Activated CD4-positive, alpha-beta T cell treated with anti-CD3 and anti-CD28 coated beads, Interleukin-2, amount 50 U/mL, for 1 hour (primary cell): ENCODE results near the gene CDC42SE1.

Experiments
- DNase-seq: peaks from one replicate; pipeline ENCODE4 v3.0.0-alpha.2; 2020

The CDC42SE1 gene

DNA sequence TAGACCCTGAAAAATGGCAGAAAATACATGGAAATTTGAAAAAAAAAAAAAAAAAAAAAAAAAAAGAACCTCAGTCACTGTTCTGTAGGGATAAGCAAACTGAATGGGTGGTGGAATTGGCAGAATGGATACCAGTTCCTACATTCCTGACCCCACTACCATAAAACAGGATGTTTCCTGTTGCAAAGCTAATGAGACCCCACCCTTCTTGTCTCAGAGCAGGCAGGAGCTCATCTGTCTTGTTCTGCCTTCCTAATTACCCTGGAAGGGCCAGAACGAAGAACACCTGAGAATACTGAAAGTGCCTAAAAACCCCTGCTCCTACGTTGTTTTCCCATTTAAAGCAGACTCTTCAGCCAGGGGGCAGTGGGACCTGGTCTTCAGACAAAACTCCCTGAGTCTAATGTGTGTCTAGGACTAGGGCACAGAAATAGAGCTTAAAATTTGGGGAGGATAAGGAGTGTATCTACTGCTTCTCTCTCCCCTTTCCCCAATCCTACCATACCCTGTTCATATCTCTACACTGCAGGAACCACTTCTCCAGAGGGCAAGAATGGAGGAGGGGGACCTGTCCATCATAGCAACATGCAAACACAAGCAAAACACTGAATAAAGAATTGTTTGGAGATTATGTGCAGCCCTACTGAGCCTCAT lies 7.9 kb downstream of the CDC42SE1 start:
- DNase-seq: no peak

DNA sequence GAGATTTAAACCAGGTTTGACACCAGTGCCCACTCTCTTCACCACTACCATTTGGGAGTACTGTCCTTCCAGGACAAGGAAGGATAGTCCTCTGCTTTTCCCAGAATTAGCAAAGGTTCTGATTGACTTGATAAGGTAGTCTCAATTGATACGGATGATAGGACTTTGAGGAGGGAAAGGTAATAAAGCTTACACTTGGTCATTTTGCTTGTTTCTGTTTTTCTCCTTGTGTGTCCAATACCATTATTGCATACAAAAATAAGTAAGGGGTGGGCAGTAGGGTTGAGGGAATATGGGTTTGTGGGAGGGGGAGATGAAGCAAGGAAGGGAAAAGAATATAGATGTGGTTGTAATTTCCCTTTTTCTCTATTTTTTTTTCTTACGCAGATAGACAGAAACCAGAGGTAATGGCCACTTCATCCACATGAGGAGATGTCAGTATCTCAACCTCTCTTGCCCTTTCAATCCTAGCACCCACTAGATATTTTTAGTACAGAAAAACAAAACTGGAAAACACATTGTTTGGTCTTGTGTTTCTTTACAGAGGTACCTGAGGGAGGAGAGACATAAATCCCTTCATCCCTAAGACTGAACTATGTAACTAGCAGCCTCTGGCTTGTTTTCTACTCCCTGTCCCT lies 9.3 kb downstream of the CDC42SE1 start:
- DNase-seq: no peak

DNA sequence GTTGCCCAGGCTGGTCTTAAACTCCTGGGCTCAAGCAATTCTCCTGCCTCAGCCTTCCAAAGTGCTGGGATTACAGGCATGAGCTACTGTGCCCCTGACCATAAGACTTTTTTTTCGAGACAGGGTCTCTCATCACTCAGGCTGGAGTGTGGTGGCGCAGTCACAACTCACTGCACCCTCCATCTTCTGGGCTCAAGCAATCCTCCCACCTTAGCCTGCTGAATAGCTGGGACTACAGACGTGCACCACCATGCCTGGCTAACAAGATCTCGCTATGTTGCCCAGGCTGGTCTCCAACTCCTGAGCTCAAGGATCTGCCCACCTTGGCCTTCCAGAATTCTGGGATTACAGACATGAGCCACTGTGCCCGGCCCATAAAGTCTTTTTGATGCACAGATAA lies 10.0 kb downstream of the CDC42SE1 start:
- DNase-seq: no peak

DNA sequence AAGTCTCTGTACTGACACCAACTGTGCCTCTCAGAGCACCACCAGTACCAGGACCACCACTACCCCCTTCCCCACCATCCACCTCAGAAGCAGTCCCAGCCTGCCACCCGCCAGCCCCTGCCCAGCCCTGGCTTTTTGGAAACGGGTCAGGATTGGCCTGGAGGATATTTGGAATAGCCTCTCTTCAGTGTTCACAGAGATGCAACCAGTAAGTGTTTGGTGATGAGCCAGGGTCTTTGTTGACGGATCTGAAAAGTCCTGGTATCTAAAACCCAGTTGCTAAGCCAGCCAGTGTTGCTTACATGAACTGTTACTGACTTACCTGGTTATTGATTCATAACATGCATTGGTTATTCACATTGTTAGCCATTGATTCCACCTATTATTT lies 10.8 kb downstream of the CDC42SE1 start:
- no peak for DNase-seq

DNA sequence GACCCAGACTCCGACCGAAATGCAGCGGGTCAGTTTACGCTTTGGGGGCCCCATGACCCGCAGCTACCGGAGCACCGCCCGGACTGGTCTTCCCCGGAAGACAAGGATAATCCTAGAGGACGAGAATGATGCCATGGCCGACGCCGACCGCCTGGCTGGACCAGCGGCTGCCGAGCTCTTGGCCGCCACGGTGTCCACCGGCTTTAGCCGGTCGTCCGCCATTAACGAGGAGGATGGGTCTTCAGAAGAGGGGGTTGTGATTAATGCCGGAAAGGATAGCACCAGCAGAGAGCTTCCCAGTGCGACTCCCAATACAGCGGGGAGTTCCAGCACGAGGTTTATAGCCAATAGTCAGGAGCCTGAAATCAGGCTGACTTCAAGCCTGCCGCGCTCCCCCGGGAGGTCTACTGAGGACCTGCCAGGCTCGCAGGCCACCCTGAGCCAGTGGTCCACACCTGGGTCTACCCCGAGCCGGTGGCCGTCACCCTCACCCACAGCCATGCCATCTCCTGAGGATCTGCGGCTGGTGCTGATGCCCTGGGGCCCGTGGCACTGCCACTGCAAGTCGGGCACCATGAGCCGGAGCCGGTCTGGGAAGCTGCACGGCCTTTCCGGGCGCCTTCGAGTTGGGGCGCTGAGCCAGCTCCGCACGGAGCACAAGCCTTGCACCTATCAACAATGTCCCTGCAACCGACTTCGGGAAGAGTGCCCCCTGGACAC lies 11.3 kb downstream of the CDC42SE1 start:
- DNase-seq: peak; percentile 52

DNA sequence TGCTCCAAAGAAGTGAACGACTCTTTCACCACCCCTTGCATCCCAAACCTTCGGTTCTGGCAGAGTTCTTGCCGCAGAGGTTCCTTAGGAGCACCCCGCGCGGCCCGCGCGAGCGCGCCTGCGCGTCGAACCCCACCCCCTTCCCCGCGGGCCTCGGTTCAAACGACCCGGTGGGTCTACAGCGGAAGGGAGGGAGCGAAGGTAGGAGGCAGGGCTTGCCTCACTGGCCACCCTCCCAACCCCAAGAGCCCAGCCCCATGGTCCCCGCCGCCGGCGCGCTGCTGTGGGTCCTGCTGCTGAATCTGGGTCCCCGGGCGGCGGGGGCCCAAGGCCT lies 11.9 kb downstream of the CDC42SE1 start, which contains the start of gene C1orf56:
Gene C1orf56, plus strand, starts transcription at position 161 of the 334 bp plus-strand sequence. Its CDS starts 97 bp downstream, at position 258.
- DNase-seq: peak; percentile 53

DNA sequence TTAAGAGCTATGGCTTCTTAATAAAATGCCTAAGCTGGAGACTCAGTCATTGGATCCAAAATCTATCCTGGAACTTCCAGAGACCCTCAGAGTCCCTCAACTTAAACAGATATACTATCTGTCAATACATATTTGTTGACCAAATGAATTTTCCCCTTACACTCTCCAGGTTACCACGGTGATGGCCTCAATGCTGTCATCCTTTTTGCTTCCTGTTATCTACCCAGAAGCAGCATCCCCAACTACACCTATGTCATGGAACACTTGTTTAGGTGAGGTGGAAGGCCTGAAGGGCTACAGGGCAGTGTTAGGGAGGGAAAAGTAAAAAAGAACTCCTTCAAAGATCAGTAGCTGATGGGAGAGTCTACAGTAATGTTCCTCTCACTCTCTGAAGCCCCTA lies 16.3 kb downstream of the CDC42SE1 start:
- no peak for DNase-seq

DNA sequence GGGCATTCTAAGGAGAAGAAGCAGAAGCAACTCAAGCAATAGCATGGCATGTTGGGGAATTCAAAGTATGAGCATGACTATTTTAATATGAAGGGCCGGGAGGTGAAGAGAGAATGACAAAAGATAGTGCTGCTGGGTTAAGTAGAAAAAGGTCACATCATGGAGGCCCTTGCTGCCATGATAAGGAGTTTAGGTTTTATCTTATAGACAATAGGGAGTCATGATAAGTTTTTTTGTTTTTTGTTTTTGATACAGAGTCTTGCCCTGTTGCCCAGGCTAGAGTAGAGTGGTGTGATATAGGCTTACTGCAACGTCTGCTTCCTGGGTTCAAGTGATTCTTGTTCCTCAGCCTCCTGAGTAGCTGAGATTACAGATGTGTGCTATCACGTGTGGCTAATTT lies 19.9 kb downstream of the CDC42SE1 start:
- DNase-seq: no peak

DNA sequence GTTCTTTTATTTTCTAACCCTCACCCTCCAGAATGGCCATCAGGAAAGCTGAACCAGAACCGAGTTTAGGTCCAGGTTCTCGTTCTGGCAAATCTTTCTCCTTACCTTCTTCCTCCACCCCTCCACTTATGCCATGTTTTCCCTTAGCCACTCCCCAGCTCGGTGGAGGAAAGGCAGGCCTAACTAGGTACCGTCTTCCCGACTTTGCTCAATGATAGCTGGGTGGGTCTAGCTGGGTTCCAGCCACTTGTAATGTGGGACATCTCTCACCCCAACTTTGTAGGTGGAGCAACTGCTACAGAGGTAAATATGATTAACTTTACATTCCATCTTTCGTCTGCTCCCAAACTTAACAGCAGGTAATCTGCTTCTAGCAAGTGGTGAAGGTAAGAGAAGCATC lies 22.4 kb downstream of the CDC42SE1 start:
- DNase-seq: no peak

DNA sequence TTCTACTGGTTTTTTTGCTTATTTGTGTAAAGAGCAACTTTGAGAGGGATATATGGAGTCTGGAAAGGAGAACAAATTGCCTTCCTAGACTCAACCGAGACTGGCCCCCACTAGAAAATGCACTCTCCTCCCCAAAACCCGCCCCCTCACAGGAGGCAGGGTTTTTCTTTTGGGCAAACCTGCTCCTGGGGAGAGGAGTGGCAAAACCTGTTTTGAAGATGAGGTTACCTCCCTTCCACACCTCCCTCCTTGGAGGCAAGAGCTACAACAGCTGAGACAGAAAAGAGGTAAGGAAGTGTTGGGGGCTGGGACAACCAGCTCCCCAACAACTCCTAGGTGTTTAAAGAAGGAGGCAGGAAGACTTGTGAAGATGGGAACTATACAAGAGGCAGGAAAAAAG lies 23.1 kb downstream of the CDC42SE1 start, which contains the start of gene BNIPL:
Gene BNIPL, plus strand, starts transcription at position 231 of the 400 bp plus-strand sequence. Its CDS starts 140 bp downstream, at position 371.
- DNase-seq: no peak

DNA sequence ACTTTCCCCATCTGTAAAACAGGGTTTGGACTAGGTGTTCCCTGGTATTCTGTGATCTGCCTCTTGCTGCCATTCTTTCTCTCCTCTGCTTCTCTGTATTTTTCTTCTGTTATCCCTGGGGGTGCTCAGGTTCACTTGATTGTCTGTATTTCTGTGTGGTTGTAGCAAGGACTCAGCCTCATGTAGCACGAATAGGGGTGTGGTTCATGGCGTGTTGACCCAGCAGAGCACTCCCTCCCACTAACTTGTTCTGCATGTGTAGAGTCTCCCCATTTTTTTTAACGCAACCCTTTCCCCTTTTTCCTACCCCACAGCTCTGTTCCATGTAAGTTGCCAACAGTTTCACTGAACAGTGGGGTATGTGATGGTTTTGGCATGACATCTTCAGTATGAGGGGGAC lies 24.3 kb downstream of the CDC42SE1 start:
- DNase-seq: no peak

DNA sequence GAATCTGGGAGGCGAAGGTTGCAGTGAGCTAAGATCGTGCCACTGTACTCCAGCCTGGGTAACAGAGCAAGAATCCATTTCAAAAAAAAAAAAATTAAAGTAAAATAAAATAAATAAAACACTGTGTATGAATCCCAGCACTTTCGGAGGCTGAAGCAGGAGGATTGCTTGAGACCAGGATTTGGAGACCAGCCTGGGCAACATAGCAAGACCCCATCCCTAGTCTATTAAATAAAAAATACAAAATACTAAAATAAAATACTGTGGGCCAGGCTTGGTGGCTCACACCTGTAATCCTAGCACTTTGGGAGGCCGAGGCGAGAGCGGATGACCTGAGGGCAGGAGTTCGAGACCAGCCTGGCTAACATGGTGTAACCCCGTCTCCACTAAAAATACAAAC lies 27.3 kb downstream of the CDC42SE1 start:
- DNase-seq: no peak

DNA sequence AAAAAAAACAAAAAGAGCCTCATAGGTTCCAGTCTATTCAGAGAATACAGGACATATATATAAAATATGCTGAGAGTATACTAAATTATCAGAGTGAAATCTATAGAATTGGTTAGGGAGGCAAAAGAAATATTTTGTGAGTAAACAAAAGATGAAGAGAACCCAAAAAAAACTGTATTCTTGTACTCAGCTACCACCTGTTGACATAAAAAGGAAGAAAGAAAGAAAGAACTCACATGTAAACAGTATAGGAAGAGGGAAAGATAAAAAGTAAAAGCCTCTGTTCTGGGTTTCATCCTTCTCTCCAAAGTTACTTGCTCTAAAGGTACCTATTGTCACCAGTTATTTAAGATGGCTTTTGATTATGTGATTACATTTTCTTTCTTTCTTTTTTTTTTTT lies 33.0 kb downstream of the CDC42SE1 start:
- no peak for DNase-seq

DNA sequence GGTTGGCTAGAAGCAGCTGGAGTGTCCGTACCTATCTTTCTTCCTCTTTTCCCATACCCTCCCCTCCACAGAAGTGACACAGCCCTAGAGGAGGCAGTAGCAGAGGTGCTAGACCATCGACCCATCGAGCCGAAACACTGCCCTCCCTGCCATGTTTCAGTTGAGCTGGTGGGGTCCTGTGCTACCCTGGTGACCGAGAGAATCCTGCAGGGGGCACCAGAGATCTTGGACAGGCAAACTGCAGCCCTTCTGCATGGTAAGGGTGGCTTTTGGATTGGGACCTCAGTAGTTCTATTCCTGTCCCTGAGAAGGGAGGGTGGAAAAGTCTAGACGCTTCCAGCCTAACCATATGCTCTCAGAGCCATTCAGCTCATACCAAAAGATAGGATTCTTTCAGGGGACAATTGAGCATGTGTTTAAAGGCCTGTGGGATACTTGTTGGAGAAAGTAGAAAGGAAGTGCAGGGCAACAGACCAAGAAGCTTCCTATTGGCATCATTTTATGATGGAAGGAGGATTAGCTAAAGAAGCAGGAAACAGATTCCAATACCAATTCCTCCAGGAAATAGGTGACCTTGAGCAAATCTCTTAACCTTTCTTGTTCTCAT lies 34.8 kb downstream of the CDC42SE1 start:
- DNase-seq: peak; percentile 89

DNA sequence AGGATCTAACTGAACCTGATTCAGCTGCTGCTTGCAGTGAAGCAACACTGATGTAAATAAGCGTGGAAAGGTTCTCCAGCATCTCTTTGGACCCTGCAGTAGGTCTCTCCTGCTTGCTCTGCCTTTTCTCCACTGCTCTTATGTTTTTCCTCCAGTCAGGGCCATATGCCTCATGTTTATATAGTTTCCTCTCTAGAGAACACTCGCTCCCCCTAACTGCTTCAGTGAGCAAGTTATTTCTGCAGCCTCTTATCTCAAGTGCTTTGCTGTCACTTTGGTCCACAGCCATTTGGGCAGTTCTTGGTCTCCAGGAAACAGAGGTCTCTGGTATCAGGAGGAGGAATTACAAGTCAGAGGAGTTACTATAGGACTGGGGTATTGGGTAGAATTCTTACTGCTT lies 45.9 kb downstream of the CDC42SE1 start:
- DNase-seq: no peak

DNA sequence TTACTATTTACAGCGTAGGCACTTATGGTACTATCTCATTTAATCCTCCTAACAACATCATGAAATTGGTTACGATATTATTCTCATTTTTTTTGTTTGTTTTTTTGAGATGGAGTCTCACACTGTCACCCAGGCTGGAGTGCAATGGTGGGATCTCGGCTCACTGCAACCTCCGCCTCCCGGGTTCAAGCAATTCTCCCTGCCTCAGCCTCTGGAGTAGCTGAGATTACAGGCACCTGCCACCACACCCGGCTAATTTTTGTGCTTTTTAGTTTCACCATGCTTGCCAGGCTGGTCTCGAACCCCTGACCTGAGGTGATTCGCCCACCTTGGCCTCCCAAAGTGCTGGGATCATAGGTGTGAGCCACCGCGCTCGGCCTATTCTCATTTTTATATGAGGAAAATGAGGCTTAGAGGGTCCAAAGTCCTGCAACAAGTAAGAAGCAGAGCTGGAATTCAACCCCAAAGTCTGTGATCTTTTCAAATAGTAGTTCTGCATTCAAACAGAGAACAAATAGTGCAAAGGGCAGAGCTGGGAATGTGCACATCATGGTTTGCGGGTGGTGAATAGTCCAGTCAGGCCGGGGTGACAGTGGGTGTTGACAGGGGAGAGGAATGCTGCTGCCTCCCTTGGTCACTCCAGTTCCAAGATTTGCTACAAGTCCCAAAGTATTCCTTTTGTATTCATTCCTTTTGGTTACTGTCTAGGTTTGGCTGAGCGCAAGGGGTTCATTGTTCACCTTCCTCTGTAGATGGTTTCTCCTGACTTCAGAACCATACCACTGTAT lies 46.5 kb downstream of the CDC42SE1 start:
- DNase-seq: no peak

DNA sequence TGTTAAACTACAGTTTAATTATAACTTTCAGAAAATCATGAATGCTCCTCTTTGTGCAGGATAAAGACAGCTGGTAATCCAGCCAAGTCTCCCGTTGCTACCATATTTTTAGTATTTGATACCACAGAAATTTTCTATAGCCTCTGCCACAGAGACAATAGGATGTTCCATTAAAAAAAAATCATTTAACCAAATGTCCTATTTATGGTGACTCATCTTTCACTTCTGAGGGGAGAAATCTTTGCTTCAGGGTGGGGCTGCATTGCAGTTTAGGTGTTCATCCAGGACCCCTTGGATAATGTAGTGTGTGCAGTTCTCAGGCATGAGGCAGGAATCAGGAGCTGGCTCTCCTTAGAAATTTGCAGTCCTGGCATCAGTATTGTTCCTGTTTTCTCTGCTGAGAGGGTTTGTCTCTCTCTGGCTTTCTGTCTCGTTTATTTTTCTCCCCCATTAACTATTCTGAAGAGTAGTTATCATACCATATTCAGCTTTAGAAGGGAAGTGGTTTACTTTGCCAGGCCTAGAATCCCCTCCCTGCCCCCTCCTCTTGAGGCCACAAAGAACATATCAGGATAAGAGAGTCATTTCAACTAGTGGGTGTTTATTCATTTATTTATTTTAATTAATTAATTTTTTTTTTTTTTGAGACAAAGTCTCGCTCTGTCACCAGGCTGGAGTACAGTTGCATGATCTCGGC lies 48.1 kb downstream of the CDC42SE1 start:
- no peak for DNase-seq

DNA sequence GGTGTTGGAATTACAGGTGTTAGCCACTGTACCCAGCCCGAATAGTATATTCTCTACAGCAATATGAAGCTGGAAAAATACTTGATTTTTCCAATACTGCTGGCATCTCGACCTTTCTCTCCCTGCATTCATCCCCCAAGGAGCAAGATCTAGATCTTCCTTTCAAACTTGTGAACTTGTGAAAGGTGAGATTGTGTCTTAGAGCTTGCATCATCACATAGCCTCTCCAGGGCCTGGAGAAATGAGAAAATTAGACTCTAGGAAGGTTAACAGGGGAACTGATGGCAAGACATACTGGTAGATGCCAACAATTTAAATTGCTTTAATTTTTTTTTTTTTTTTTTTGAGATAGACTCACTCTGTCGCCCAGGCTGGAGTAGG lies 49.1 kb downstream of the CDC42SE1 start:
- DNase-seq: no peak

DNA sequence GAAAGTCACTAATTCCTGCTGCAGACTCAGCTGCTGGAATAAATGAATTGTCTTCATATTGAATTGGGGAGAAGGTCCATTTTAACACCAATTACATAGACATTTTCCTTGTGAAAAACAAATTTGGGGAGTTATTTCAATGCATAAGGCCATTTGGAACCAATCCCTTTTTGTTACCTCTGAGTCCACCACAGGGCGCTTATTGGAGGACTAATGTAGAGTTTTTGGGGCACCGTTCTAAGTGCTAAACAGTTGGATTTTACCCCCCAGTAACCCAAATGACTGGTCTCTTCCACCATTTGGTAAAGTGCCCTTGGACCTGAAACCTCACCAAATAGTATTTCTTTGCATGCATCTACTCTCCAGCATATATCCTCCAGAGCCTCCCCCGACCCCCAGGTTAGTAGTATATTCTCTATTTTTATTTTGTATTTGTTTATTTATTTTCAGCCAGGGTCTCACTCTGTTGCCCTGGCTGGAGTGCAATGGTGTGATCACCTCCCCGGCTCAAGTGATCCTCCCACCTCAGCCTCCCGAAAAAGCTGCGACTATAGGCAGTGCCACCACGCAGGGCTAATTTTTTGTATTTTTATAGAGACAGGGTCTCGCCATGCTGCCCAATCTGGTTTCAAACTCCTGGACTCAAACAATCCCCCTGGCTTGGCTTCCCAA lies 49.6 kb downstream of the CDC42SE1 start:
- DNase-seq: no peak

DNA sequence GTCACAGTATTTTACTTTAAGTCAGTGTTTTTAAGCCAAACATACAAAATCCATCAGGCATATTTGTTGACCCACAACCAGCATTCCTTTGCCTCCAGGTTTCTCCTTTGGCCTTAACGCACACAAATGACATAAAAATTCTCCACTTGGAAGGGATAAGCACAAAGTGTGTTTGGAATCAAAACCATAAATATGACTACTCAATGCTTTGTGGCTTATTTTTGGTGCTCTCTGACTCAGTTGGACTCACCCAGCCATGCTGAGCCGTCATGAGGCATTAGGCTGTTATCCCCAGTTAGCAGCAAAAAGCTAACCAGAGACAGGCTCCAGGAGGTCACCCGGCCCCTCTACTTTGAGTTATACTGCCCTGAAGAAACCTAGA lies 50.2 kb downstream of the CDC42SE1 start:
- no peak for DNase-seq
